ENCODE results near the gene CASK.
A peak's percentile ranks its signal among the peaks of the same experiment; 100 is the strongest.
"Not testable (repeated sequence)": the region's sequence is repeated elsewhere in the genome, so short reads cannot be mapped to it uniquely, and the experiment has no call there.

Gene CASK

DNA sequence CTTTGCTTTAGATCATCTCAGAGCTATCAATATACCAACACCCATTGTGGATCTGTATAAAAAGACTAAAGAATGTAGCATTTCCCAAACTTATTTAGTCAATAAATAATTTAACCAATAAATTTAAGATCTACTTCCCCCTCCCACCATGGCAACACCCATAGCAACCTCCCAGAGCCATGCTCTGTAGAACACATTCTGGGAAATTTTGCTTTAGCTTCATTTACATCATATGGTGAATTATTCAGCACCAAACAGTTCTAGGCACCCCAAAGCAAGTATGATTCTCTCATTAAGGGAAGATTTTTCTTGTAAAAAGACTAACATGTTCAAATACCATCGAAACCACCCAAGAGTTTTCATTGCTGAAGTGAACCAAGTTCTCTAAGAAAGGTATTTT, 315.1 kb downstream of the CASK start:
- DNase-seq = no peak

GRCh38 chrX:41607264-41607832, 316.0 kb downstream of the CASK start:
- DNase-seq = no peak

- not testable (repeated sequence) for DNase-seq
These were observed 317.3 kb downstream of the CASK start for GRCh38 chrX:41606057-41606456.

DNA sequence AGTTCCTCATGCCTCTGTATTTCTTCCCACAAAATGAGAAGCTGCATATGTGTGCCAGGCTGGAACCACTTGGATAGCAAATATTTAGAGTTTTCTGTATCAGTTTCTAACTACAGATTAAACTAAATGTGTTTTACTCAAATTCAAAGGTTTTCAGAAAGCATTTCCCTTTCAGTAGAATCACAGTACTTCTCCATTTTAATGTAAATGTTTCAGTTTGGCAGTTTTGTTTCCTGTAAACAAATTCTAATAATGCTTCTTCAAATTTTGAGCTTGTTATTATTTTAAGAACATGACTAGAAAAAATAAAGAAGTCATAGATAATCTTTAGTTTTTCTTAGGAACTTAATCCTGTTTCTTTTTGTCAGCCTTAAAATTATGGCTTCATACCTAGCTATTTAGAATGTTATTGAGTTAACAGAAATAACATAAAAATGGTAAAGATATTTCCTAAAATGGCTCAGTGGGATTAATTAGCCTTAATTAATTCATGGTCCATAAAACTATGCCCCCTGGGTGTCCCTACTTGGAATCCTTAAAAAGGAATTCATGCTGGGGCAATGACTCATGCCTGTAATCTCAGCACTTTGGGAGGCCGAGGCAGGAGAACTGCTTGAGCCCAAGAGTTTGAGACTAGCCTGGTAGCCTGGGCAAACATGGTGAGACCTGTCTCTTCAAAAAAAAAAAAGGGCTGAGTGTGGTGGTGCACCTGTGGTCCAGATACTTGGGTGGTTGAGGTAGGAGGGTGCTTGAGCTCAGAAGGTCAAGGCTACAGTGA, 318.4 kb downstream of the CASK start:
- no peak for DNase-seq

DNA sequence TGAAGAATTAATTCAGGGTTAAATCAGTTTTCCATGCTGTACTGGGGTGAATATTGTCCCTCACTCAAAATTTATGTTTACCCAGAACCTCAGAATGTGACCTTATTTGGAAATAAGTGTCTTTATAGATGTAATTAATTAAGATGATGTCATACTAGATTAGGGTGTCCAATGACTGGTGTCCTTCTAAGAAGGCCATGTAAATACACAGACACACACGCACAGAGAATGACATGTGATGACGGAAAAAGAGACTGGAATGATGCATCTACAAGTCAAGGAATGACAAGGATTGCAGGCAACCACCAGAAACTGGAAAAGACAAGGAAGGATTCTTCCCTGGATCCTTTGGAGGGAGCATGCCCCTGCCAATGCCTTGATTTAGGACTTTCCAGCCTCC, 319.2 kb downstream of the CASK start:
- DNase-seq = no peak

GRCh38 chrX:41603596-41603995, 319.8 kb downstream of the CASK start:
- no peak for DNase-seq

GRCh38 chrX:41602816-41603345, 320.5 kb downstream of the CASK start:
- no peak for DNase-seq

DNA sequence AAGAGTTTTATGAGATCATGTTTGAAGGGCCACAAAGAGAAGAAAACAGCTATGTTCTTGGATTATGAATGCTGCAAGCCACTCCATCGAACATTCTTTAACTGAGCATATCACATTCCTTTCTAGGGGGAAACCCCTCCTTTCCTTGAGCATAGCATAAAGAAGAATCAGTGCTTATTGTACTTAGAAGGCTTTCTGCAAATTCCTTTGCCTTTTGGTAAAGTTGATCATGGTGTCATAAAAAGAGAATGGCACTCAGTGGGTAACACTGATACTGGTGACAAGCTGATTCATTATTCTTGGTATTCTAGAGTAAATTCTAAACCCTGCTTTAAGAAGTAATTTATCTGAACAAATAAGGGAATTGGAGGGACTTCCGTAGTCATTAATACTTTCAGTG, 323.1 kb downstream of the CASK start:
- no peak for DNase-seq

- no peak for DNase-seq
These were observed 323.8 kb downstream of the CASK start for GRCh38 chrX:41599507-41599906.

GRCh38 chrX:41596596-41596995, 326.8 kb downstream of the CASK start:
- DNase-seq = no peak

GRCh38 chrX:41594634-41595033, 328.7 kb downstream of the CASK start:
- DNase-seq = no peak

DNA sequence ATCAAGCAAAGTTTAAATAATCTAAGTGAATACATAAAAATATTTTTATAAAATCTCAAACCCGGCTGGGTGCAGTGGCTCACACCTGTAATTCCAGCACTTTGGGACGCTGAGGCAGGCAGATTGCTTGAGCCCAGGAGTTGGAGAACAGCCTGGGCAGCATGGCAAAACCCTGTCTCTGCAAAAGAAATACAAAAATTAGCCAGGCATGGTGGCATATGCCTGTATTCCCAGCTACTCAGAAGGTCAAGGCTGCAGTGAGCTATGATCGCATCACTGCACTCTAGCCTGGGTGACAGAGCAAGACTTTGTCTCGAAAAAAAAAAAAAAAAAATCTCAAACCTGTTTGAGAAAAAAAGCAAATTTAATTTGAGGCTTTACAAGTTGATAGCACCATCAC, 331.4 kb downstream of the CASK start:
- DNase-seq = no peak

DNA sequence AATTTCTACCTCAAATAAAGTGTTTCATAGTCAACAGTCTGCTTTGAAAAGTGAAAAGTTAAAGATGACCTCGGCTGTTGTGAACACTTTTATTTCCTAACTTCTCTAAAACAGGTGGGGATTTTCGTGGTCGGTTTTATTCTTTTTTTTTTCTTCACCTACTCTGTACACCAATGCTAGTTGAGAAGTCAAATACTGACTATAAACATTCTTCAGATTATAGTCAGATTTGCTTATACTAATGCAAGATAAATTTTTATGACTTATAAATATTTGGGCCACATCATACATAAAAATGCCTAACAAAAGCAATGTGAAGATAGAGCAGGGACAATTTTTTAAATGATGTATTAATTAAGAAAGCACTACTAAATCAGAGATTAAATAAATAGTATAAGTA, 332.7 kb downstream of the CASK start:
- DNase-seq = no peak

DNA sequence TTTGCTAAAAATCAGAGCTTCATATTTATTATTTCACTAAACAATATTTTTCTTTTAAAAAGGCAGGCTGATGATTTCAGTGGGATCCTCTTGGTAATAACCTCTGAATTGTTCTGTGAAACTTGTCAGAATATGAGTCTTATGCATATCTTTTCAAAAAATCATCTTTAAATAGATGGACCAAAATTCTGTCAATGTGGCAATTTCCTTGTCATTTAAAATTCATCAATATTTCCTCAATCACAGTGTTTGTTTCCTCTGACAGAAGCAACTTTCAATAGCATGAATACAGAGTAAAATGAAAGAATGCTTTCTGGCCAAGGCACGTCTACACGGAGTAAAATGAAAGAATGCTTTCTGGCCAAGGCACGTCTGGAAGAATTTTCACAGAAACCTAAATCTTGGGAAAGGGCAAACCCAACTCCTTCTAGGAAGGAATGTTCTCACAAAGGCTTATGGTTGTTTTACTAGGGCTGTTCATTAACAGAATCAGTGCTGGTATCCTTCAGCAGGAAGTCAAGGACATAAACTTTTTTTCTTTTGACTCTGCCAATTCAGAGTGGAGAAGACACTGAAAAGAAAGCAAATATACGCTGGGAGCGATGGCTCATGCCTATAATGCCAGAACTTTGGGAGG, 333.6 kb downstream of the CASK start:
- DNase-seq = no peak

DNA sequence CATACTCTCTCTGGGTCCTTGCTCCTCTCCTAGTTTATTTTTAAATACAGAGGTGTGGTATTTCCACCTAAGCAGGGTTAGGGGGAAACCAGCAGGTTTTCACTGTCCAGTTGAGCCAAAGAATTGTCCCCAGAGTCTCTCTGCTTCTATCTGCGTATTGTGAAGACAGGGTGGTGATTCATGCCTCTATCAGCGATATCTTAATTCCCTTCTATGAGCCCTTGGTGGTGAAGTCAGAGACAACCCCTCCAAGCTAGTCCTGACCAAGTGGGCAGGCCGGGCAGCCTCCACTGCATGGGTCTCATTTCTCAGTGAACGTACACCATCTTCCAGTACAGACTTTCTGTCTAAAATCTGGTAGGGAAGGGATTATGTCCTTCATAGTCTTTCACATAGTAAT, 335.1 kb downstream of the CASK start:
- DNase-seq = no peak

- DNase-seq = no peak
These were observed 342.8 kb downstream of the CASK start for GRCh38 chrX:41580423-41581064.

DNA sequence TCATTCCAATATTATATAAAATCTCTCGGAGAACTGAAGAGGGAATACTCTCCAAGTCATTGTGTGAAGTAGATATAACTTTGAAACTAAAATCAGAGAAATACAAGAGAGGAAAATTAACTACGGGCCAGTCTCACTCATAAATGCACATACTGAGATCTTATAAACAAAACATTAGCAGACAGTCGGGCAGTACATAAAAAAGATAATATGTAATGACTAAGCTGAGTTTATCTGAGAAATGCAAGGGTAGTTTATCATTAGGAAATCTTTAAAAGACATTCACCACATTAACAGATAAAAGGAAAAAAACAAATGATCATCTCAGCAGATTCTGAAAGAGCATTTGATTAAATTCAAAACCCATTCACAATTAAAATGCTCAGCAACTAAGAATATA, 359.5 kb downstream of the CASK start:
- no peak for DNase-seq

- peak; percentile 40 for DNase-seq
These were observed 362.3 kb downstream of the CASK start for GRCh38 chrX:41561045-41561444.

DNA sequence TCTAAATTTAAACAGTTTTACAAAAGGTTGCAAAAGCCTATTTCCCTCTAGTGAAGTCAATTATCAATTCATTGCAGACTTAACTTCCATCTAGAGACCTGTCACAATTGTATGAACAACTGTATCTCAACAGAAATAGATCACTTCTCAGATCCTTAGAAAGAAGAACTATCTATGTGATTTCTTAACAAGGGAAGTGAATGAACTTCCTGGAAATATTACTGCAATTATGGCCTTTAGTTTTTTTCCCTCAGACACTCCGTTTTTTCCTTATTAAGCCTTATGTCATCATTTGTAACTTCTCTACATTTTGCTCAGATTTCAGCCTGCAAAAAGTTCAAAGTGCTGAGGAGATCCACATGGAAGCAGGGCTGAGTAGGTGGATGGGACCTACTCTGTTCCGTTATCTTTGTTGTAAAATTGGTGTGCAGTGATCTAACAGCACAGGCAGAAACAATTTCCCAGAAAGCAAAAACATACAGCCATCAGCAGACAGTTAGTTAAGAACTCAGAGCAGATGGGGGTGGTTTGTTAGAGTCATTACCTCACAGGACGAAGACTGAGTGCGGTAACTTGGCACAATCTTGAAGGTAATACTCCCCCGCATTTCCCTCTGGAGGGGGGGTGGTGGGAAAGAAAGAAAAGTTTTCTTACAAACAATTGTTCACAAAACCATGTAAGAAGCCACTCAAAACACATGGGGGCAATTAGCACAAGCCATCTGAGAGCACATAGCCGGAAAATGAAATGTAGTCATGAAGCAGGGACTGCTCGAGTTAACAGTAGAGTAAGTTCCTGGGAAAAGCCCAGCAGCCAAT, 363.9 kb downstream of the CASK start:
- peak; percentile 32 for DNase-seq

DNA sequence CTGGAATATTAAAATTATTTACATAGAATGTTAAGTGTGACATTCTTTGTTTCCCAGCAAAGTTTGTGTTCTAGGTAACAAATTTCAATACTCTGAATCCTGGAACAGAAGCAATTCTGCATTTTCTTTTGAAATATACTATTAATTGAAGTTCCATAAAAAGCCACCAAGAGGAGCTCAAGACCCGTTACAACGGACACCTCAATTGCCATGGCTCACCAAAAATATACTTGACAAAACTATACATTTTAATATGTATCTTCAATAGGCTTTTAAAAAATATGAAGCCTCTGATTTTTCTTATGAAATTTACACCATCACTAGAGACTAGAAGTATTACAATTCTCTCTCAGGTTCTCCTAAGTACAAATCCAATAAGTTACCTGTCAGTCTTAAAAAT, 364.8 kb downstream of the CASK start:
- DNase-seq = no peak

DNA sequence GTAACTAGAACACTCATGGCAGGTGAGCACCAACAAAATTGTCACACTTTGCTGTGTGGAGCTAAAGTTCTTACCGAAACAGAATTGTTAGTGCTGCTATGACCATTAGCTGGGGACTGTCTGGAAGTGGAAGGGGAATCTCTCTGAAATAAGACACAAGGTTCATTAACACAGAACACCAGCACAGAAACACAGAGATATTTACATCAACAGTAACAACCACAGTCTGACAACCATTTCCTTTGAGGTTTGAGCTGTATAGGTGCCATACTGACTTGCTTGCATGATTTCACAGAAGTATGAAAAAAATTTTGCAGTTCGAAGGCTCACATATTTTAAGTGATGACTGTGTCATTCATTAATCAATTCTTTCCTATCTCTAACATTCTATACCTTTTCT, 366.4 kb downstream of the CASK start:
- DNase-seq = no peak

DNA sequence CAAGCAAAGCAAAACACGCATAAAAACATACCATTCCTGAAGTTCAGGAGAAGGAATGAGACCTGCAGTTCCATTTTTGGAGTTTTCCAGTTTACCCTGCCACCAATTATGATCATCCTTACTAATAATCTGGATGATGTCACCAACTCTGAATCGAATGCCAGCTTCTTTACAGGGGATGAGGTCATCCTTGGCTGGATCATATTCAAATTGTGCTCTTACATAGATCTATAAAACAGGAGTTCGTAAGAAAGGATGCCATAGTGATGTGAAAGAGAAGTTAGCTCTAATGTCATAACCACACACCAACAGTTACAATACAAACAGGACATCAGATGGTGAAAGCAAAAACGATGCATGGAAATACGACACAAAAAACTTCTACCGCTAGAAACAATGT, 369.7 kb downstream of the CASK start:
- DNase-seq = no peak

DNA sequence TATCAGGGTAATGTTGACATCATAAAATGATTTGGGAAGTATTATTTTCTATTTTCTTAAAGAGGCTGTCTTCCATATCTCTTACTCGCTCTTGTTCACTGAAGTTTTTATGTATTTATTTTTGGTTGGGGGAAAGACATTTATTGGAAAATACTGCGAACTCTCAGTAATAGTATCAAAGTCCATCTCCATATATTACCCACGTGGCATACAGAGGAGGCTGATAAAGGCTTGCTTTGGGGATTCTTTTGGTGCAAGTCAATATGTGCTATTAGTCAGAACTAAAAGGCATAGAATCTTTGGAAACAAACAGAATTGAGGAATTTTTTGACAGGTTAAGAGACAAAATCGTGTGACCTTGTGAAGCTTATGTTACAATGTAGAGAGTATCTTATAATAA, 374.9 kb downstream of the CASK start:
- no peak for DNase-seq

All from CD4-positive, alpha-beta T cell treated with Interleukin-17A for 4 hours (primary cell).